Mucosa of descending colon (tissue), 3 donors: ENCODE results near the gene RTN4. TPM values are rescaled to one million over a fixed set of nuclear protein-coding genes. Genes with fewer than 3 reads are reported as not detected.

ENCODE experiments used
- ATAC-seq: fragments of 200-7000 bp; cut with Tn5 transposase; one replicate; pipeline ENCODE4 v1.9.1; 2020; ENCODE audit warnings: mild to moderate bottlenecking, moderate library complexity
- DNase-seq, 3 donors: peaks; one replicate each; pipeline ENCODE4 v3.0.0-alpha.2; 2020
- H3K36me3 ChIP-seq: fragments of 200-600 bp; one replicate; pipeline ENCODE4 v1.8.0; 2021; ENCODE audit warnings: low read depth, mild to moderate bottlenecking
- H3K4me1 ChIP-seq: fragments of 200-600 bp; one replicate; pipeline ENCODE4 v1.8.0; 2021; ENCODE audit warnings: low read depth, mild to moderate bottlenecking
- H3K4me3 ChIP-seq: fragments of 200-600 bp; one replicate; pipeline ENCODE4 v1.8.0; 2021; ENCODE audit warnings: mild to moderate bottlenecking
- H3K9me3 ChIP-seq: fragments of 200-600 bp; one replicate; pipeline ENCODE4 v1.8.0; 2021; ENCODE audit warnings: mild to moderate bottlenecking
- CTCF ChIP-seq: fragments of 200-600 bp; IDR thresholded peaks from one replicate; pipeline ENCODE4 v1.8.0; 2022; ENCODE audit warnings: antibody characterized with exemption, mild to moderate bottlenecking
- intact Hi-C, 2 donors: fragments of 100-400 bp; cut with DNase I in 1 of 2; cut with micrococcal nuclease in 1 of 2; formaldehyde crosslinking; loops; one replicate each; pipeline versions ENCODE4 v1.11.0 to v1.11.1; 2022; cut with DNase I, micrococcal nuclease
- total RNA-seq, 3 donors: library from RNA; stranded (reverse); fragmentation: NEBNext Ultra II Directional in 2 of 3; extraction: Animal tissue kit (Norgen Biotek cat#: 25700) in 2 of 3; gene quantifications; one replicate each; pipeline versions ENCODE4 v1.2.1 to v1.2.4, GENCODE V29; 2021 to 2023
- donor health status: DM: no; HTN: no; CAD: no; lungs with moderate emphysema.
- donor health status: DM: no; HTN: no; CAD: no.
- donor health status: DM: no; HTN: yes; CAD: no.

The RTN4 gene
- total RNA-seq, 3 donors from 2014 or later, result 219 to 278 (median 224) TPM

- H3K4me1 ChIP-seq, result no peaks in the 10 kb centered on the region
- TF ChIP-seq CTCF, result no peak
- ATAC-seq (no peak), DNase-seq (no peak)
- H3K9me3 ChIP-seq, result no peaks in the 10 kb centered on the region
- no peak overlapping the region for H3K4me3 ChIP-seq
- intact Hi-C loops, result no loop called here
- H3K36me3 ChIP-seq, result no peaks in the 10 kb centered on the region
Observed at GRCh38 chr2:54927751-54928615, 122.3 kb downstream of the RTN4 start.

- ATAC-seq, result no peak
Observed at GRCh38 chr2:54927085-54927750, 123.0 kb downstream of the RTN4 start.

GRCh38 chr2:54925022-54925421 lies 125.2 kb downstream of the RTN4 start:
- no peaks in the 10 kb centered on the region for H3K36me3 ChIP-seq
- intact Hi-C loops, result no loop called here
- no peak for TF ChIP-seq CTCF

More at GRCh38 chr2:54927085-54927750, 123.0 kb downstream of the RTN4 start:
- DNase-seq, result no peak
- TF ChIP-seq CTCF, result no peak
- H3K36me3 ChIP-seq, result no peaks in the 10 kb centered on the region
- no peak overlapping the region for H3K4me3 ChIP-seq
- no peaks in the 10 kb centered on the region for H3K4me1 ChIP-seq
- no peaks in the 10 kb centered on the region for H3K9me3 ChIP-seq
- intact Hi-C loops, result no loop called here

DNA sequence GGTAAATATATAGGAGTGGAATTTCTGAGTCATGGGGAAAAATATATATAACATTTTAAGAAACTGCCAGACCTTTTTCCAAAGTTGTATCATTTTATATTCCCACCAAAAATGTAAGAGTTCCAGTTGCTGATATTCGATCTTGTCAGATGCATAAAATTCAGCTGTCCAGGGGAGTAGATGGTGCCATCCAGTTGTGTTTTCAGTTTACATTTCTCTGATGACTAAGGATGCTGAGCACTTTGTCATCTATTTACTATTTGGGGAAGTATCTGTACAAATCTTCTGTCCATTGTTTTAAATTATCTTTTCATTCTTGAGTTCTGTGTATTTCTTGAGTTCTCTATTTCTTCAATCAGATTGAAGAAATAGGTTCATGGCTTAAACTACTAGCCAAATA lies 126.1 kb downstream of the RTN4 start:
- no peaks in the 10 kb centered on the region for H3K4me1 ChIP-seq
- ATAC-seq (no peak), DNase-seq (no peak)
- H3K36me3 ChIP-seq, result no peaks in the 10 kb centered on the region
- no peaks in the 10 kb centered on the region for H3K9me3 ChIP-seq
- intact Hi-C loops, result no loop called here
- no peak overlapping the region for H3K4me3 ChIP-seq
- no peak for TF ChIP-seq CTCF

More at GRCh38 chr2:54925022-54925421, 125.2 kb downstream of the RTN4 start:
- ATAC-seq (no peak), DNase-seq (no peak)
- no peak overlapping the region for H3K4me3 ChIP-seq
- H3K4me1 ChIP-seq, result no peaks in the 10 kb centered on the region
- no peaks in the 10 kb centered on the region for H3K9me3 ChIP-seq

Other genes with a start within 250 kb of the RTN4 start
- gene CLHC1, start 181.8 kb upstream of the RTN4 start, total RNA-seq, result 10 to 100 TPM in 2 of 3 donors, 1 to 10 TPM in 1; 9.2 to 15.5 (median 13.2) TPM
- 100 to 1,000 TPM; 654 to 808 (median 725) TPM for gene RPS27A, start 182.2 kb upstream of the RTN4 start, total RNA-seq
- 10 to 100 TPM; 33.5 to 46.8 (median 39.9) TPM for gene MTIF2, start 218.8 kb upstream of the RTN4 start, total RNA-seq